Activated gamma-delta T cell (primary cell): ENCODE data around the gene RALBP1.
"Not testable (repeated sequence)": the region's sequence is repeated elsewhere in the genome, so short reads cannot be mapped to it uniquely, and the experiment has no call there.

Experiments used
- DNase-seq: peaks from one replicate; lab custom pipeline; 2025; lab: John Stamatoyannopoulos, UW

The RALBP1 gene

GRCh38 chr18:9454061-9454703 is 21.1 kb upstream of the RALBP1 start:
- DNase-seq, result no peak

GRCh38 chr18:9455718-9456511 is 19.4 kb upstream of the RALBP1 start:
- no peak for DNase-seq

GRCh38 chr18:9466127-9466526 is 9.2 kb upstream of the RALBP1 start:
- no peak for DNase-seq

- DNase-seq, result no peak
Observed at GRCh38 chr18:9466846-9467245, 8.5 kb upstream of the RALBP1 start.

- DNase-seq, result no peak
Observed at GRCh38 chr18:9468998-9469397, 6.3 kb upstream of the RALBP1 start.

- no peak for DNase-seq
Observed at GRCh38 chr18:9469685-9470084, 5.6 kb upstream of the RALBP1 start.

GRCh38 chr18:9474108-9474982 is 968 bp upstream of the RALBP1 start:
- no peak for DNase-seq

- no peak for DNase-seq
Observed at GRCh38 chr18:9475643-9476591, 604 bp downstream of the RALBP1 start.

GRCh38 chr18:9476949-9477348 is 1.6 kb downstream of the RALBP1 start:
- DNase-seq, result not testable (repeated sequence)

- DNase-seq, result no peak
Observed at GRCh38 chr18:9477509-9477908, 2.2 kb downstream of the RALBP1 start.

GRCh38 chr18:9478545-9478944 is 3.2 kb downstream of the RALBP1 start:
- DNase-seq, result no peak

GRCh38 chr18:9482790-9483189 is 7.5 kb downstream of the RALBP1 start:
- no peak for DNase-seq

- no peak for DNase-seq
Observed at GRCh38 chr18:9483526-9483925, 8.2 kb downstream of the RALBP1 start.

GRCh38 chr18:9484856-9485255 is 9.5 kb downstream of the RALBP1 start:
- not testable (repeated sequence) for DNase-seq

- DNase-seq, result no peak
Observed at GRCh38 chr18:9488538-9488937, 13.2 kb downstream of the RALBP1 start.

GRCh38 chr18:9494778-9495331 is 19.5 kb downstream of the RALBP1 start:
- DNase-seq, result no peak

GRCh38 chr18:9495465-9495864 is 20.2 kb downstream of the RALBP1 start:
- no peak for DNase-seq

GRCh38 chr18:9495916-9496705 is 20.8 kb downstream of the RALBP1 start:
- DNase-seq, result no peak

GRCh38 chr18:9506046-9506792 is 30.9 kb downstream of the RALBP1 start:
- no peak for DNase-seq
